Measurements from ENCODE around the gene CARD11.

Gene CARD11

DNA sequence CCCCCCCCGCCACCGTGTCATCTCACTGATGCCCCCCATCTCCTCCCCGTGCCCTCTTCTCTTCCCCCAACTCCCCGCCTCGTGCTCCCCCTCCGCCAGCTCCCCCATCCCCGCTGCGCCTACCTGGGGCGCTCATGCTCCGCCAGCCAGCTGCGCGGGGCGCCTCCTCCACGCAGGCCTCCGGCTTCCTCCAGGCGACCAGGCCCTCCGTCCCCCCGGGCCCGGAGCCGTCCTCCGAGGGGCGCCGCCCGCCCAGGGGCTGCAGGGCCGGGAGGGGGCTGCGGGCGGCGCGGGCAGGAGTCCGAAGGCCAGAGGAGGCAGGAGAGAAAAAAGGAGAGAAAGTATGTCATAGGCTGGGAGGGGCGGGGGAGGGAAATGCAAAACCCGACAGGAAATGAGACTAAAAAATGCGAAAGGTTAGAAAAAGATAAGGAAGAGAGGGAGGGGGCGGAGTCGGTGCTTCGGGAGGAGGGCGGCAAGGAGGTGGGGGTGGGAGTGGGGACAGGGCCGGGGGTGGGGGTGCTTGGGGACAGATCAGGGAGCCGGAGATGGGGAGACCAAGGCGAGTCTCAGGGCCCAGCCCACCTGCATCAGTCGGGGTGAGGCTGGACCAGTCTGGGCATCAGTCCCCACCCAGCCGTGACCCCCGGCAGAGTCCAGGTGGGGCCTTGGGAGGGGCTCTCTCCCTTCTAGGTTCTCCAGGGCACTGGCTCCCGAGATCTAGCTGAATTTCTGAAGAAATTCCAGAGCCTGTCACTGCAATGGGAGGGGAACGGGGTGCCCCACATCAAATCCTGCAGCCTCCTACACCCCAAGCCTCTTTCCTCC, at the start of gene CARD11:
Gene CARD11 (minus strand): TSS at position 324 of the 828 bp plus-strand sequence. CDS start 85,361 bp downstream, outside the sequence.
- peak; percentile 24 for DNase-seq (ENCODE audit: low read depth)

DNA sequence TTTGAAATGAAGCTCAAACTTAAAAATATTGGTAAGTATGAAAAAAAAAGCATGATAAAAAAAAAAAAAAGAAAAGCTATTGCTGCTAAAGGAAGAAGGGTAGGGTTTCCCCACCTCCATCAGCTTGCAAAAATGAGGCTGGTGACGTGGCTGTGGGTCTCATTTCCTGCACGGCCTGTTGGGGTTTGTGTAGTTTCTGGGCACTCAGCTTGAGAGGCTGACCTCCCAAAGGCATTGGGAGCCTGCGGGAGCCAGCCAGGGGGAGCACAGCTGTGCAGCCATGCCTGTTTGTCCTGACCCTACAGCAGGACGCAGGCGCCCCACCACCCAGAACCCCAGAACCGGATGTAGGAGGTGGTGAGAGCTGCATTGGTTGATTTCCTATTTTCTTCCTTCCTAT, 48.8 kb upstream of the CARD11 start:
- no peak for DNase-seq (ENCODE audit: low read depth)

DNA sequence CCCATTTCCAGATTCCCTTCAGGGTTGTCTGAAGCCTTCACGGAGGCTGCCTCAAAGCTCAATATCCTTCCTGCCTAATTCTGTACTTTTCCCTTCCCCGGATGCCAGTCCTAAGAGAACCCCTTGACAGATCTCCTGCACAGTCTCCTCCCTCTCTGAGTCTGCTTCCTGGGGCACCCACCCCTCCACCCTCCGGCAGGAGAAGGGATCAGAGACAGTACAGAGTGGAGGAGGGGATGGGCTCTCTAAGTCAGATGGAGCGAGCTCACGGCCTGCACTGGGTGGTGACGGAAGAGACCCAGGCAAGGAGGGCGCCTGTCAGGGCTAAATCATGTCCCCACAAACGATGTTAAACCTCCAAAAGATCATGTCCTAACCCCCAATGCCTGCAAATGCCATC, 48.0 kb upstream of the CARD11 start:
- DNase-seq (ENCODE audit: low read depth): no peak

DNA sequence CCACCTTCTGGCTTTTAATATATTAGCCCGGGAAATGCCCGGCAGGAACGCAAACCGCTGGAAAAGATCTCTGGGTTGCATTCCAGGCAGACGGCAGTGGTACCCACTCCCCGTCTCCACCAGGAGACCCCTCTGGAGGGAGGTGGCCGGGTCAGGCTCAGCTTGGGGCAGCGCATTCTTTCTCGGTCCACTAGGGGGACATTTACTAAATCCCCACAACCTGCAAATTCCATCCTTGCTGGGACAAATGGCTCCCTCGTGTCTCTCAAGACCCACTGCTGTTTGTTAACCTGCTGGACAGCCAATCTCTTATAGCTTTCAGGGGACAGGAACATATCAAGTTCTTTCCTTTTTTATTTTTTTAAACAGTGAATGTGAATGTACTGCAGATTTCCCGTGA, 45.8 kb upstream of the CARD11 start:
- no peak for DNase-seq (ENCODE audit: low read depth)

DNA sequence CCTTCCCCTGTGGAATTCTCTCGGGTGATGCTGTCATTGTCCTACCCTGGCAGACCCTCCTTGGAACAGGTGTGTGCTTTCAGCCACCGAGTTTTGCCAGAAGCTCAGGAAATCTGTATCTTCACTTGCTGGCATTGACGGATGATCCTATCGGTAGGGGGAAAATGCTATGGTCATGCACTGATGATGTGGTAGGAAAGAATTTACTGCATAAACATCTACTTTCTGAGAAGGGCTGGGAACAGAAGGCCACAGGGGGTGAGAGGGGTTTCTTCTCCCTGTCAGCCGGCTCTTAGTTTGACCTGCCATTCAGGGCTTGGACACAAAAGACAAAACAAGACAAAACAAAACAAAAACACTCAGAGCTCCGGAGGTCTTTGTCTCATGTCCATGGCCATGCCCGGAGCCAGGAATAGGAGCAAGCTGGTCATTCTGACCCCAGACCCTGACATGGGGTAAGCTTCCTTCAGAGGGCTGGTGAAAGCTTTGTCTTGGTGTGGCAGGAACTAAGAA, 43.6 kb upstream of the CARD11 start:
- DNase-seq (ENCODE audit: low read depth): peak; percentile 81

DNA sequence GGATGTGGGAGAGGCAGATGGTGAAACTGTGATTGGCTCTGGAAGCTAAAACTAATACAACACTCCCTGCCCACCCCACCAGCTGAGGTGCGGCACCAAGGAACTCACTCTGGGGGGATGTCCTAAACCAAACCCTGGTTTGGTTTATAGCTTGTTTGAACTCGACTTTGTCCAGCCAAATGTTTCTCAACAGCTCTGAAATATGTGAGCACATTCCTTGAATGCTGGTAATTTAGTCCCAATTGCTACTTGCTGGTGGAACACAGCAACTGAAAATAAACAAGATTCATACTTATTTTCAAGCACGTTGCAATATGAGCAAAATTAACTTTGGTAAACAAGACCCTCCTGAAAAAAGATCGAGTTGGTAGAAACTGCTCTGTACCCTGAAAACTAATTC, 39.7 kb upstream of the CARD11 start:
- DNase-seq (ENCODE audit: low read depth): peak; percentile 38

DNA sequence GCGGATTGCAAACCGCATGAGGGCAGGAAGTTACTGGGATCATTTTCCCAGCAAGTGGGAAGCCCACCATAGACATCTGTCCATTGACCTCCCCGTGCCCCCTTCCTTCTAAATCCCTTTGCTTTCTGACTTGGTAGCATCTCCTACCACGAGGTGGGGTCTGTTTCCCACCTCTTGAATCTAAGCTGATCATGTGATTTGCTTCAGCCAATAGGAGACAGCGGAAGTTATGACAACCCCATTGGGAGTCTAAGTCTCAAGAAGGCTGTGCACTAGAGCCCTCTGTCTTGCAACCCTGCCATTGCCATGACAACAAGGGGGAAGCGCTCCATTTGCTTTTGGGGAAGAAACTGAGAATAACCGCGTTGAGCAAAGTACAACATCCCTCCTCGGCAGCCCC, 39.2 kb upstream of the CARD11 start:
- DNase-seq (ENCODE audit: low read depth): no peak

DNA sequence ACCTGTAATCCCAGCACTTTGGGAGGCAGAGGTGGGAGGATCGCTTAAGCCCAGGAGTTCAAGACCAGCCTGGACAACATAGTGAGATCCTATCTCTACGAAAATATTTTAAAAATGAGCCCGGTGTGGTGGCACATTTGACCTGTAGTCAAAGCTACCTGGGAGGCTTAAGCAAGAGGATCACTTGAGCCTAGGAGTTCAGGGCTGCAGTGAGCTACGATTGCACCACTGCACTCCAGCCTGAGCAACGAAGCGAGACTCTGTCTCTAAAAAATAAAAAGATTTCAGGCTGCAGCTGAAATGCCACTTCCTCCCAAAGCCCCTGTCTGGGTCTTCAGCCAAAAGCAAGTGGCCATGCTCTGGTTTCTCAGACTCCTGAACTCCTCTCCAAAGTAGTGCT, 38.7 kb upstream of the CARD11 start:
- DNase-seq (ENCODE audit: low read depth): no peak

DNA sequence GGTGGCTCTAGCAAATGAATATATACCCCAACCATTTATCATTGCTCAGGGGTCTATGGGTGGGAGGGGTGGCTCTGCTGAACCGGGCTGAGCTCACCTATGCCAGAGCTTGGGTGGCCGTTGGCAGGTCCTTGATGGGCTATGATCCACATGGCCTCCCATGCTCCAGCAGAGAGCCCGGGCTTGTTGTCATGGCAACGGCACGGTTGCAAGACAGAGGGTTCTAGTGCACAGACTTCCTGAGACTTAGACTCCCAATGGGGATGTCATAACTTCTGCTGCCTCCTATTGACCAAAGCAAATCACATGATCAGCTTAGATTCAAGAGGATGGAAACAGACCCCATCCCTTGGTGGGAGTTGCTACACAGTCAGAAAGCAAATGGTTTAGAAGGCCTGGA, 36.4 kb upstream of the CARD11 start:
- DNase-seq (ENCODE audit: low read depth): no peak

DNA sequence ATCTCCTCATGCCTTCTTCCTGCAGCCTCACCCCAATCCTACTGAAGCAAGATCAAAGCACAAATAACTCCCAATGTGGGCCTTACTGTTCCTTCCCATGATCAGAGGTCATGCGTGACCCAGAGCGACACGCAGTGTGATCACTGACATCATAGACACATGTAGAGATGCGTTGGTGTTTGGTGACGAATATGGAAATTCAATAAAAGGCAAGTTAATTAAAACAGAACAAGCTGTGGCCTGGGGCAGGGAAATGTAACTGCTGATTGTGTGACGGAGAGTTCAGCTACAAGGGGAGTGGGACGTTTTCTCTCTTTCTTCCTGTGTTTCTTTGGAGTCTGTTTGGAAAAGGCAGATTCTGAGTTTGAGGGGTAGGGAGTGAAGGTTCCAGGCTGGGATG, 34.8 kb upstream of the CARD11 start:
- DNase-seq (ENCODE audit: low read depth): no peak

DNA sequence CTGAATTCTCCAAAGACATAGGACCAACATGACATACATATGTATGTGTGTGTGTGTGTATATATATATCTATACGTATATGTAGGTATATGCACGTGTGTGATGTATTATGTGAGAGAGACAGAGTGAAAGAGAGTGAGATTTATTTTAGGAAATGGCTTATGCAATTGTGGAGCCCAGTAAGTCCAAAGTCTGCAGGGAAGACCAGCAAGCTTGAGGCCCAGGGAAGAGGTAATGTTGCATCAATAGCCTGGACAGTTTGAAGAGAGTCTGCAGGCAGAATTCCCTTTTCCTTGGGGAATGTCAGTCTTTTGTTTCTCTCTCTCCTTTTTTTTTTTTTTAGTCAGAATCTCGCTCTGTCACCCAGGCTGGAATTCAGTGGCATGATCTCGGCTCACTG, 33.0 kb upstream of the CARD11 start:
- no peak for DNase-seq (ENCODE audit: low read depth)

DNA sequence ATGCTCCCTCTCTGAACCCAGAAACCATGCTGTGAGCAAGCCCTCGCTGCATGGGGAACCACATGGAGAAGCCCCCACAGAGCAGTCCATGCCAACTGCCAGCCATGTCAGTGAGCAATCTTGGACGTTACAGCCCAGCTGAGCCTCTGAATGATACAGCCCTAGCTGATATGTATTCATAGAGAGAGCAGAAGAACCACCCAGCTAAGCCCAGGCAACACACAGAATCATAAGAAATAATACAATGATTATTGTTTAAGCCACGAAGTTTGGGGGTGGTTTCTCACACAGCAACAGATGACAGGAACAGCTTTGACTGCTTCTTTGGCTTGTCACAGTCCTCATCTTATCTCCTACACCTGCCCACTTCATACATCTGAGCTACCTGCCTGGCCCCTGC, 32.5 kb upstream of the CARD11 start:
- DNase-seq (ENCODE audit: low read depth): no peak

DNA sequence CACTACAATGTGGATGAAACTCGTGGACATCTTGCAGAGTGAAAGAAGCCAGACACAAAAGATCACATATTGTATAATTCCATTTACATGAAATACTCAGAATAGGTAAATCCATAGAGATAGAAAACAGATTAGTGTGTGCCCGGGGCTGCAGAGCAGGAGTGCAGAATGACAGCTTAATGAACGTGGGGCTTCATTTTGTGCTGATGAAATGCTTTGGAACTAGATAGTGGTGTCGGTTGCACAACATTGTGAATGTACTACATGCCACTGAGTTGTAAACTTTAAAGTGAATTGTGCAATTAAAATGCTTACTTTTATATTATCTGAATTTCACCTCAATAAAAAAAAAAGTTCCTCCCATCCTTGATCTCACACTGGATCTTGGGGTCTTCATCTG, 31.8 kb upstream of the CARD11 start:
- peak; percentile 79 for DNase-seq (ENCODE audit: low read depth)

DNA sequence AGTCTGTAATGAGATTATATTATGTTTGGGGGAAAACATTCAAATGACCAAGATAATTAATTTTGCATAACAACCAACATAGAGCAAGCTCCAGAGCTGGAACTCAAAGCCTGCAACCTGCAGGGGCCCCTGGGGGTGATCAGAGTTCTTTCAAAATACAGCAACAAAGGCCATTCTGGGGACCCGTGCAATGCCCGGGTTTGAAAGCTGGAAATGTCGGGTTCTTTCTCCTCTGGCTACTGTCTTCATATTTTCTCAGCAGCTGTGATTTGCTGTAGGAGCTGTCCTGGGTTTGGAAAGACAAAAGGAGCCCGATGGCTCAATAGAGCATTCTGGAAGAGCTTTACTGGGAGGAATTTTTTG, 30.8 kb upstream of the CARD11 start:
- DNase-seq (ENCODE audit: low read depth): no peak

DNA sequence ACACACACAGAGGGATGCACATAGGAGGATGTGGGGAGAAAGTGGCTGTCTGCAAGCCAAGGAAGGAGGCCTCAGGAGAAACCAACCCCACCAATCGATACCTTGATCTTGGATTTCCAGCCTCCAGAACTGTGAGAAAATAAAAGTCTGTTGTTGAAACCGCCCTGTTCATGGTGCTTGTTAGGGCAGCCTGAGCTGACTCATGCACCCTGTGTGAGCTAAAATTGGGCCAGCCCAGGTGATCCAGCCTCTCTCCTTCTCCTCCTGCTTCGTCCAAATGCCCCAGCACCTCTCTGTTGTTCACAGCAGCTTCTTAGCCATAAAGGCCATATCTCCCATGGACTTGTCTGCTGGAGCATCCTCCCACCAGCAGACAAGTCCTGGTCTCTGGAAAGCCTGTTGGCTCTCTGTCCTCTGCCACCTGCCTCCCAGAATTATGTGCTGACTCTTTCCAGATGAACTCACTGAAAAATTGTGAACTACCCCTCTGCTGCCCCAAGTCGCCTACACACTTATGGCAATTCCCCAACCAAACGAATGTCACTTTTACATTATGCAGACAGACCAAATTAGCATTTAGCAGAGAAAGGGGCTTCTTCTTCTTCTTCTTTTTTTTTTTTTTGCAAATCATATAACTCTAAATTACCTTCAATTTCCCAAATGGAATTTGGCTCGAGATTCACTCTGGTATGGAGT, 30.2 kb upstream of the CARD11 start:
- DNase-seq (ENCODE audit: low read depth): no peak

DNA sequence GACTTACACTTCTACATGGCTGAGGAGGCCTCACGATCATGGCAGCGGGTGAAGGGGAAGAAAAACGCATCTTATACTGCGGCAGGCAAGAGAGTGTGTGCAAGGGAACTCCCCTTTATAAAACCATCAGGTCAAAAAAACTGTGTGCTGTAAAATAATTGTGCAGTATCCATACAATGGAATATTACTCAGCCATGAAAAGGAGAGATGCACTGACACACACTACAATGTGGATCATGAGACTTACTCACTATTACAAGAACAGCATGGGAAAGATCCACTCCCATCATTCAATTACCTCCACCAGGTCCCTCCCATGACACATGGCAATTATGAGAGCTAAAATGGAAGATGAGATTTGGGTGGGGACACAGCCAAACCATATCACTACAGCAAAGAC, 27.2 kb upstream of the CARD11 start:
- no peak for DNase-seq (ENCODE audit: low read depth)

DNA sequence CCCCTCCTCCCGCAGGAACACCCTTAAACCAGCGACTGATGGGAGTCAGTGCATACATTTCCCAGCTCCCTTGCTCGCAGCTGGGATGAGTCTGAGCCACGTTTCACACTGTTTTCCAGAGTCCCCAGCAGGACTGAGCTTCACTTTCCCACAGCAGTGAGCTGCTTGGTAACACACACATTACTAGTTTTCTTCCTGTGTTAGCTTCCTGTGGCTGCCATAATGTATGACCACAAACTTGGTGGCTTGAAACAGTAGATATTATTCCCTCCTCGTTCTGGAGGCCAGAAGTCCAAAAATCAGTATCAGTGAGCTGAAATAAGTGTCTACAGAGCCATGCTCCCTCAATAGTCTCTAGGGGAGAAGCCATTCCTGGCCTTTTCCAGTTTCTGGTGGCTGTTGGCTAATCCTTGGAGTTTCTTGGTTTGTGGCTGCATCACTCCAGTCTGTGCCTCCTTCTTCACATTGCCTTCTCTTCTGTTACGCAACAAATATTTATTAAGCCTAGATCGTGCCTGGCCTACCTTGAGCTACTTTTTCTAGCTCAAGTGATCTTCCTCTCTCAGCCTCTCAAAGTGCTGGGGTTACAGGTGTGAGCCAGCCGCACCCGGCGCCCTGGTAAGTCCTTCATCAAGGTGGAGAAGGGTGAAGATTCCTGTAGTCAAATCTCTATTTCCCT, 26.2 kb upstream of the CARD11 start:
- DNase-seq (ENCODE audit: low read depth): no peak

DNA sequence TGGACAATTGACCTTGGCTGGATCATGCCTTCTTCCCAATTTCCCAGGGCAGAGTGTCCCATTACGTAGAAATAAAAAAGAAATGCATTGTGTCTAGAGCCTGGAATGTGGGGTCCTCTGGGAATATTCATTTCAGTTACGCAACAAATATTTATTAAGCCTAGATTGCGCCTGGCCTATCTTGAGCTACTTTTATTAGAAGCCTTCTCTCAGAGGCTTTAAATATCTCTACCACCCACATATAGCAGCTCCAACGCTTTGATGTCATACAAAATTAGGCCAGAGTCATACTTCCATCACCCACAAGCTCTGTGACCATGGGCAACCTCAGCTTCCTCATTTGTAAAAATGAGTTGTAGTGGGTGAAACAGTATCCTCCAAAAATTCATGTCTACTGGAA, 24.9 kb upstream of the CARD11 start:
- no peak for DNase-seq (ENCODE audit: low read depth)

DNA sequence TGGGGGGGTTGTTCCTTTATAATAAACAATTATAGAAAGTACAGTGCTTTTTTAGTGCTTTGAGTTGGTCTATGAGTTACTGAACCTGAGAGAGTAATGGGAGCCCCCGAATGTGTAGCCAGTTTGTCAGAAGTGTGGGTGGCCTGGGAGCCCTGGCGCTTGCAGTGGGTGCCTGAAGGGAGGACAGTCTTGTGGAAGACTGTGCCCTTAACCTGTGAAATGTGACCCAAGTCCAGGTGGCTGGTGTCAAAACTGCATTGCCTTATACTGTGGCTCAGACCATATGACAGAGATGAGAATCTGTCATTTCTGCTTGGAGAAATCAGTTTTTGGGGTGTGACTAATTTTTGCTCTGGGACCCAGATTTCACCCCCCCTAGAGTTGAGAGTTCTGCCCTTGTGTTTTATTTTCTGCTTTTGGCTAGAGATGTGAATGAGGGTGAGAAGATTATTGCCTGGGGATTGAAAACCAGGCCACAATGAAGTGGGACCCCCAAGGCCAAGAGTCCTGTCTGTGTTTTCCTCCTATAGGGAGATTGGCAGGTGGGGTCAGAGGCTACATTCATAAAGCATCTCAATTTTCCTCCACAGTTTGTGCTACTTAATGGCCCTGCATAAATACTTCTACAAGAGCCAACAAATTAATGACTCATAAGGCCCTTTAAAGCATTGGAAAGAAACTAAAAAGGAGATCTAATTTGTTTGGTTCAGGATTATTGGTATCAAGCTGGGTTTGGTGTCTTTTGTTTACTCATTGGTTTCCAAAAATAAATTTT, 24.1 kb upstream of the CARD11 start:
- DNase-seq (ENCODE audit: low read depth): no peak

DNA sequence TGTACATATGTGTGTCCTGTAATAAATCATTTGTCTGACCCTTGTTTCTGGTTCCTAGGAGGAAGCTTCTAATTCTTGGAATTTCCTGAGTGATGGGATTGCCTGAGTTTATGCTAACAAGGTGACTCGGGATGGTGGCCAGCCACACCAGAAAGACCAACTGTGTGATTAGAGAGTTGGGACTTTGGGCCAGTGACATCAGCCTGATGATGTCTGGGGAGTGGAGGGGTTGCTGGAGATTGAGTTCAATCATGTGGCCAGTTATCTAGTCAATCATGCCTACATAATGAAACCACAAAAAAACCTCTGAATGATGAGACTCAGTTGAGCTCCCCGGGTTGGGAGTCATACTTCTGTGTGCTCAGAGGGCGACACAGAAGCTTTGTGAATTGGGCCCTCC, 23.5 kb upstream of the CARD11 start:
- DNase-seq (ENCODE audit: low read depth): no peak

DNA sequence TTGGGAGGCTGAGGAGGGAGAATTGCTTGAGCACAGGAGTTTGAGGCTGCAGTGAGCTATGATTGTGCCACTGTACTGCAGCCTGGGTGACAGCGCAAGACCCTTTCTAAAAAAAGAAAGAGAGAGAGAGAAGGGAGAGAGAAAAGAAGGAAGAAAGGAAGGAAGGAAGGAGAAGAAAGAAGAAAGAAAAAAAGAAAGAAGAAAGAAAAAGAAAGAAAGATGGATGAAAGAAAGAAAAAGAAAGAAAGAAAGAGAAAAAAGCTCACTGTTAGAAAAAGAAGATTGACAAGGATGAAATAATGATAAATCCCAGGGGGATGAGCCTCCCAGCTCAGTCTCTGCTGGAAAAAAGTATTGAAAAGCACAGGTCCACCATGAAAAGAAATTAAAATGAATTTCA, 22.8 kb upstream of the CARD11 start:
- DNase-seq (ENCODE audit: low read depth): no peak

DNA sequence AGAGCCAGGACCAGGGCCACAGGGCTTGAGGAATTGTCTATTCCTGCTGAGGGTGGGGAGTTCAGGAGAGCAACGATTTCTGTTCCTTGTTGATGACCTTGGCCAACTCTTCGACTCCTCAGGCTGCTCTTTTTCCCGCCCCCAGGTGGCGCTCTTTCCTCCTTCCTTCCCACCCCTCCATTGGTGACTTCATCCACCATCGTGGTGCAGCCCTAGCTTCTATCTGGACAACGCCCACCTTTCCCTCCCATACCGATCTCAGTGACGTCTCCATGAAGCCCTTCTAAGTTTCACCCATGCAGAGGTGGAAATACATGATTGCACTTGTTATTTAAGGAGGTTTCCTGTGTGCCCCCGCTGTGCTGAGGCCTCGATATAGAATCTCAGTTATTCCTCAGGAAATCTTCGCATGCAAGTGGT, 22.1 kb upstream of the CARD11 start:
- peak; percentile 49 for DNase-seq (ENCODE audit: low read depth)

All from amniotic epithelial cell (primary cell).